Measurements from ENCODE around the gene ADAM17.
A peak's percentile ranks its signal among the peaks of the same experiment; 100 is the strongest.
"Not testable (repeated sequence)": the region's sequence is repeated elsewhere in the genome, so short reads cannot be mapped to it uniquely, and the experiment has no call there.

Gene ADAM17

GRCh38 chr2:9555297-9556120, at the start of gene ADAM17:
TSS of gene ADAM17 (minus strand) at chr2:9555830. CDS start at chr2:9555605, 225 bp downstream.
- Histone ChIP-seq H3K4me3 (ENCODE audit: low read length) (peak within 1 kb of the TSS; percentile 92), H3K27me3 (ENCODE audit: insufficient read depth, low read length) (no peaks in the 10 kb centered on the region), H3K9me3 (ENCODE audit: insufficient read depth, low read depth, low read length) (no peaks in the 10 kb centered on the region), H3K9ac (ENCODE audit: low read depth, low read length) (peak within 1 kb of the TSS; percentile 88), H3K27ac (ENCODE audit: low read length) (peak within 1 kb of the TSS; percentile 85), H3K4me1 (ENCODE audit: insufficient read depth, low read length) (peaks cover 15% of the 10 kb centered on the region), H3K36me3 (ENCODE audit: insufficient read depth, low read depth, low read length) (no peaks in the 10 kb centered on the region)

- no peaks in the 10 kb centered on the region for H3K4me1 ChIP-seq (ENCODE audit: insufficient read depth, low read length)
- no peak overlapping the region for H3K4me3 ChIP-seq (ENCODE audit: low read length)
- H3K9ac ChIP-seq (ENCODE audit: low read depth, low read length): no peak overlapping the region
- H3K9me3 ChIP-seq (ENCODE audit: insufficient read depth, low read depth, low read length): peaks cover 12% of the 10 kb centered on the region
- H3K27ac ChIP-seq (ENCODE audit: low read length): no peak overlapping the region
- peaks cover 40% of the 10 kb centered on the region for H3K36me3 ChIP-seq (ENCODE audit: insufficient read depth, low read depth, low read length)
- H3K27me3 ChIP-seq (ENCODE audit: insufficient read depth, low read length): no peaks in the 10 kb centered on the region
Measured at GRCh38 chr2:9602412-9602811, 46.8 kb upstream of the ADAM17 start.

DNA sequence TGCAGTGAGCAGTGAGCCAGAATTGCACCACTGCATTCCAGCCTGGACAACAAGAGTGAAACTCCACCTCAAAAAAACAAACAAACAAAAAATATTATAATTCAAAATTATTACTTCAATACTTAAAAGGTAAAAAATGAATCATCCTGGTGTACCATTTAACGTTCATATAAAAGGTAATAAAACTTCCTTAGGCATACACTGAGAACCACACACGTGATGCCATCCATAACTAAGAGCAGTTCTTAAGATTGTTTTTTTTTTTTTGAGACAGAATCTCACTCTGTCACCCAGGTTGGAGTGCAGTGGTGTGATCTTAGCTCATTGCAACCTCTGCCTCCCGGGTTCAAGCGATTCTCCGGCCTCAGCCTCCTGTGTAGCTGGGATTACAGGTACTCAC, 45.8 kb upstream of the ADAM17 start:
- Histone ChIP-seq H3K9ac (ENCODE audit: low read depth, low read length) (no peak overlapping the region), H3K36me3 (ENCODE audit: insufficient read depth, low read depth, low read length) (peaks cover 40% of the 10 kb centered on the region), H3K4me1 (ENCODE audit: insufficient read depth, low read length) (no peaks in the 10 kb centered on the region), H3K9me3 (ENCODE audit: insufficient read depth, low read depth, low read length) (peaks cover 12% of the 10 kb centered on the region), H3K4me3 (ENCODE audit: low read length) (no peak overlapping the region), H3K27me3 (ENCODE audit: insufficient read depth, low read length) (no peaks in the 10 kb centered on the region), H3K27ac (ENCODE audit: low read length) (no peak overlapping the region)

DNA sequence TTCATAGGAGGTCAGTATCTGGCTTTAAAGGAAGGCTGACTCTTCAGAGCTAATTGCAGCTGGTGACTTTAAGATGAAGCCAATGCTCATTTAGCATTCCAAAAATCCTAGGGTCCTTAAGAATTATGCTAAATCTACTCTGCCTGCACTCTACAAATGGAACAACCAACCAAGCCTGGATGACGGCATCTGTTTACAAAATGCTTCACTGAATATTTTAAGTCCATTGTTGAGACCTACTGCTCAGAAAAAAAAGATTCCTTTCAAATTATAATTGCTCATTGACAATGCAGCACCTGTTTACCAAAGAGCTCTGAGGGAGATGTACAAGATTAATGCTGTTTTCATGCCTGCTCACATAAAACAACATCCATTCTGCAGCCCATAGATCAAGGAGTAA, 43.8 kb upstream of the ADAM17 start:
- Histone ChIP-seq H3K4me3 (ENCODE audit: low read length) (no peak overlapping the region), H3K27me3 (ENCODE audit: insufficient read depth, low read length) (no peaks in the 10 kb centered on the region), H3K9me3 (ENCODE audit: insufficient read depth, low read depth, low read length) (peaks cover 12% of the 10 kb centered on the region), H3K9ac (ENCODE audit: low read depth, low read length) (no peak overlapping the region), H3K36me3 (ENCODE audit: insufficient read depth, low read depth, low read length) (peaks cover 40% of the 10 kb centered on the region), H3K27ac (ENCODE audit: low read length) (no peak overlapping the region), H3K4me1 (ENCODE audit: insufficient read depth, low read length) (no peaks in the 10 kb centered on the region)

DNA sequence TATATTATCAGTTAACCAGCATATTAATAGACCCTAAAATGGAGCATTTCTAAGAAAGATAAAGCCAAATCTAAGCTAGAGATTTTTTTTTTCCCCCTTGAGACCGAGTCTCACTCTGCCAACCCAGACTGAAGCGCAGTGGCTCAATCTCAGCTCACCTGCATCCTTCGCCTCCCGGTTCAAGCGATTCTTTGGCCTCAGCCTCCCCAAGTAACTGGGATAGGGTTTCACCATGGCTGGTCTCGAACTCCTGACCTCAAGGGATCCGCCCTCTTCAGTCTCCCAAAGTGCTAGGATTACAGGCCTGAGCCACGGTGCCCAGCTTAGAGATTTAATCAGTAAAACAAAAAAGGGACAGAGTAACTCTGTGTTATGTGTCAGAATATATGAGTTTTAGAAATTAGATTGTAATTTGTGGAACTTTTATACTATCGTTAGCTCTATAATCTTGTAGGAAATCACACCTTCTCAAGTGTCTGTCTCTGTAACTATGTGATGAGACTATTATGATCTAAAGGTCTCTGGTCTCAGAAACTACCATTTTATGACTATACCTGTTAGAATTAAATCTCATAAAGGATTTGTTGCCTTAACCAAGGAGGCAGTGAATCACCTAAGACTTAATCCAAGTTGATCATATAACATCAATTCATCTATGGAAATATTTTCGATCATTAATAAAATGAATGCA, 41.1 kb upstream of the ADAM17 start:
- no peaks in the 10 kb centered on the region for H3K27me3 ChIP-seq (ENCODE audit: insufficient read depth, low read length)
- H3K27ac ChIP-seq (ENCODE audit: low read length): no peak overlapping the region
- peaks cover 41% of the 10 kb centered on the region for H3K36me3 ChIP-seq (ENCODE audit: insufficient read depth, low read depth, low read length)
- no peak overlapping the region for H3K9ac ChIP-seq (ENCODE audit: low read depth, low read length)
- peaks cover 12% of the 10 kb centered on the region for H3K9me3 ChIP-seq (ENCODE audit: insufficient read depth, low read depth, low read length)
- H3K4me3 ChIP-seq (ENCODE audit: low read length): no peak overlapping the region
- H3K4me1 ChIP-seq (ENCODE audit: insufficient read depth, low read length): no peaks in the 10 kb centered on the region

DNA sequence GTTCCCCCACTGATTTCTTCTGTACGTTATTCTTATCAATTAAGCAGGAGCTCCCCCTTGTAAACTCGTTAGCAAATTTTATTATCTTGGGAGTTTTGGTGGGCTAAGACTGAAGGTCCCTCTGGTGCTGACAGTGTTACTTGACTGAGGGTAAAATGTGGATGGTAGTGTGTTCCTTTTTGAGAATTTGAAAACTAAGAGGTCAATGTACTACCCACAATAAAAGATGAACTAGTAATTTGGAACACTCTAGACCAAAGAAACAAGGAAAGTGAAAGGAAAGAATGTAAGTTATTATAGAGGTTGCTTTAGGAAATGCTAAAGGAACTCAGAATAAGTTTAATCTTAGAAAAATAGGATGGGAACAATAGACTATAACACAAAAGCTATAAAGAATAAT, 40.1 kb upstream of the ADAM17 start:
- Histone ChIP-seq H3K36me3 (ENCODE audit: insufficient read depth, low read depth, low read length) (peaks cover 43% of the 10 kb centered on the region), H3K4me1 (ENCODE audit: insufficient read depth, low read length) (no peaks in the 10 kb centered on the region), H3K9ac (ENCODE audit: low read depth, low read length) (no peak overlapping the region)

GRCh38 chr2:9595256-9595655, 39.6 kb upstream of the ADAM17 start:
- H3K4me3 ChIP-seq (ENCODE audit: low read length); H3K27ac ChIP-seq (ENCODE audit: low read length); H3K27me3 ChIP-seq (ENCODE audit: insufficient read depth, low read length); H3K4me1 ChIP-seq (ENCODE audit: insufficient read depth, low read length); H3K9ac ChIP-seq (ENCODE audit: low read depth, low read length): not testable (repeated sequence)
- Histone ChIP-seq H3K36me3 (ENCODE audit: insufficient read depth, low read depth, low read length) (peaks cover 43% of the 10 kb centered on the region), H3K9me3 (ENCODE audit: insufficient read depth, low read depth, low read length) (peaks cover 12% of the 10 kb centered on the region)

More for the DNA sequence above, 40.1 kb upstream of the ADAM17 start:
- Histone ChIP-seq H3K27me3 (ENCODE audit: insufficient read depth, low read length) (no peaks in the 10 kb centered on the region), H3K9me3 (ENCODE audit: insufficient read depth, low read depth, low read length) (peaks cover 12% of the 10 kb centered on the region), H3K4me3 (ENCODE audit: low read length) (no peak overlapping the region), H3K27ac (ENCODE audit: low read length) (no peak overlapping the region)

- Histone ChIP-seq H3K27me3 (ENCODE audit: insufficient read depth, low read length) (no peaks in the 10 kb centered on the region), H3K9ac (ENCODE audit: low read depth, low read length) (no peak overlapping the region), H3K4me1 (ENCODE audit: insufficient read depth, low read length) (no peaks in the 10 kb centered on the region), H3K36me3 (ENCODE audit: insufficient read depth, low read depth, low read length) (peaks cover 43% of the 10 kb centered on the region), H3K27ac (ENCODE audit: low read length) (no peak overlapping the region), H3K9me3 (ENCODE audit: insufficient read depth, low read depth, low read length) (peaks cover 4% of the 10 kb centered on the region; the same call in 1 of the 2 replicates), H3K4me3 (ENCODE audit: low read length) (no peak overlapping the region)
Measured at GRCh38 chr2:9594366-9595054, 38.9 kb upstream of the ADAM17 start.

- H3K36me3 ChIP-seq (ENCODE audit: insufficient read depth, low read depth, low read length): peaks cover 43% of the 10 kb centered on the region
- no peak overlapping the region for H3K27ac ChIP-seq (ENCODE audit: low read length)
- no peaks in the 10 kb centered on the region for H3K27me3 ChIP-seq (ENCODE audit: insufficient read depth, low read length)
- no peaks in the 10 kb centered on the region for H3K4me1 ChIP-seq (ENCODE audit: insufficient read depth, low read length)
- H3K9ac ChIP-seq (ENCODE audit: low read depth, low read length): no peak overlapping the region
- H3K9me3 ChIP-seq (ENCODE audit: insufficient read depth, low read depth, low read length): no peaks in the 10 kb centered on the region
- no peak overlapping the region for H3K4me3 ChIP-seq (ENCODE audit: low read length)
Measured at GRCh38 chr2:9593925-9594324, 38.3 kb upstream of the ADAM17 start.

DNA sequence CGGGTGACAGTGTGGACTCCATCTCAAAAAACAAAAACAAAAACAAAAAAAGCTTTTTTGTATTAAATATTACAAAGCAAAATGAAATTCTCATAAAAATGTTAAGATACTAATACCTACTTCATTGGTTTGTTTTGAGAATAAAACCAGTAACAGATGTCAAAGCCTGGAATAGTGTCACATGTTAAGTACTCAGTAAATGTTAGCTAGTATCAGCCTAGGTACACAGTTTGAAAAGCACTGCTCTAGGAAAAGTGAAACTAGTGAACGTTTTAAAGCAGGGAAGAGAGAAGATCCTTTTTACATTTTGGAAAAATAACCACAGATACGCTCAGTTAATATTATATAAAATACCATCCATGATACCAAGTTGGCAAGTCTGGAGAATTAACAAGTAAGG, 37.1 kb upstream of the ADAM17 start:
- H3K9me3 ChIP-seq (ENCODE audit: insufficient read depth, low read depth, low read length): no peaks in the 10 kb centered on the region
- no peak overlapping the region for H3K4me3 ChIP-seq (ENCODE audit: low read length)
- no peak overlapping the region for H3K9ac ChIP-seq (ENCODE audit: low read depth, low read length)
- no peaks in the 10 kb centered on the region for H3K27me3 ChIP-seq (ENCODE audit: insufficient read depth, low read length)
- no peak overlapping the region for H3K27ac ChIP-seq (ENCODE audit: low read length)
- no peaks in the 10 kb centered on the region for H3K4me1 ChIP-seq (ENCODE audit: insufficient read depth, low read length)
- peaks cover 44% of the 10 kb centered on the region for H3K36me3 ChIP-seq (ENCODE audit: insufficient read depth, low read depth, low read length)

DNA sequence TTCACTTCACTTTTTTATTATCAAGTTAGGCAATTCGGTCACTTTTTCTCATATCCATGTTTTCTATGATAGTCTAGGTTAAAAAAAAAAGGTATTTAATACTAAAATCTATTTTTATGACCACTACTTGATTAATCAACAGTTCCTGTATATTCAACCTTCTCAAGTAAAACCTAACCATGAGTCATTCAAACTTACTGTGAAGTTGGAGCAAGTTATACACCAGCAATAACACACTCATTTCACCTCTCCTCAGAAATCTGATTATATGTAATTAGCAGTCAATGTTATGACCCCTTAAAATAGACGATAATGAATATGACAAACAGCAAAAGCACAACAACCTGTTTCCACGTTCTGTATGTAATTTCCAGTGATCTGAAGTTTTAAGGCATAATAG, 35.0 kb upstream of the ADAM17 start:
- Histone ChIP-seq H3K9ac (ENCODE audit: low read depth, low read length) (no peak overlapping the region), H3K4me3 (ENCODE audit: low read length) (no peak overlapping the region), H3K4me1 (ENCODE audit: insufficient read depth, low read length) (no peaks in the 10 kb centered on the region), H3K27ac (ENCODE audit: low read length) (no peak overlapping the region), H3K9me3 (ENCODE audit: insufficient read depth, low read depth, low read length) (no peaks in the 10 kb centered on the region), H3K27me3 (ENCODE audit: insufficient read depth, low read length) (no peaks in the 10 kb centered on the region), H3K36me3 (ENCODE audit: insufficient read depth, low read depth, low read length) (peaks cover 65% of the 10 kb centered on the region)

Data from iPS-20b (cell line).